Body of pancreas (tissue), 4 donors: ENCODE results near the gene GALNT7.

Experiments
- CTCF ChIP-seq, 7 experiments: fragments of 450-650 bp in 4 of 7; fragments of 200-600 bp in 3 of 7; sonication (generic) in 3 of 7; IDR thresholded peaks; one replicate each; pipeline ENCODE4 v1.5.1; 2016 to 2019; ENCODE audit warnings: antibody characterized with exemption in 7 of 7
- POLR2A ChIP-seq, 3 donors: fragments of 450-650 bp; IDR thresholded peaks; one replicate each; pipeline ENCODE4 v1.6.1; 2016; ENCODE audit warnings: antibody characterized with exemption in 3 of 3, mild to moderate bottlenecking in 2 of 3

- TF ChIP-seq CTCF (IDR thresholded peaks at IDR 0.05) (no peak), POLR2A (IDR thresholded peaks at IDR 0.05) (no peak)
These were observed 108.7 kb downstream of the GALNT7 start for GRCh38 chr4:173277340-173277739.
